Mesothelial cell of epicardium (in vitro differentiated cells): ENCODE data around the gene PPP1R14B. TPM values are rescaled to one million over a fixed set of nuclear protein-coding genes. Genes with fewer than 3 reads are reported as not detected.

Source experiments
- DNase-seq, 2 experiments: peaks; one replicate each; pipeline ENCODE4 v3.0.0; 2021; ENCODE audit warnings: low spot score in 2 of 2; ENCODE audit not compliant: unreplicated experiment in 2 of 2
- H3K27ac Mint-ChIP-seq: 2 replicates; pipeline ENCODE4 v1.8.0; 2021; ENCODE audit warnings: mixed read lengths
- H3K27me3 Mint-ChIP-seq: 2 replicates; pipeline ENCODE4 v1.8.0; 2021; ENCODE audit warnings: low read depth, mixed read lengths
- H3K36me3 Mint-ChIP-seq: 2 replicates; pipeline ENCODE4 v1.8.0; 2021; ENCODE audit warnings: mixed read lengths
- H3K4me1 Mint-ChIP-seq: 2 replicates; pipeline ENCODE4 v1.8.0; 2021; ENCODE audit warnings: mixed read lengths
- H3K4me3 Mint-ChIP-seq: 2 replicates; pipeline ENCODE4 v1.8.0; 2021; ENCODE audit warnings: mild to moderate bottlenecking, moderate library complexity, mixed read lengths
- H3K9me3 Mint-ChIP-seq: 2 replicates; pipeline ENCODE4 v1.8.0; 2021; ENCODE audit warnings: mixed read lengths
- total RNA-seq: library from RNA; stranded (reverse); gene quantifications from 3 replicates; pipeline ENCODE4 v1.2.1, GENCODE V29; 2021
- TF ChIP-seq, protein P1 (sequence below): fragments of 200-600 bp; sonication (generic); IDR thresholded peaks from one replicate; pipeline ENCODE4 v1.5.0; 2021; ENCODE audit warnings: antibody characterized with exemption; ENCODE audit not compliant: unreplicated experiment

PPP1R14B gene
- total RNA-seq, 1 donor from 2014 or later, result 131 TPM

DNA sequence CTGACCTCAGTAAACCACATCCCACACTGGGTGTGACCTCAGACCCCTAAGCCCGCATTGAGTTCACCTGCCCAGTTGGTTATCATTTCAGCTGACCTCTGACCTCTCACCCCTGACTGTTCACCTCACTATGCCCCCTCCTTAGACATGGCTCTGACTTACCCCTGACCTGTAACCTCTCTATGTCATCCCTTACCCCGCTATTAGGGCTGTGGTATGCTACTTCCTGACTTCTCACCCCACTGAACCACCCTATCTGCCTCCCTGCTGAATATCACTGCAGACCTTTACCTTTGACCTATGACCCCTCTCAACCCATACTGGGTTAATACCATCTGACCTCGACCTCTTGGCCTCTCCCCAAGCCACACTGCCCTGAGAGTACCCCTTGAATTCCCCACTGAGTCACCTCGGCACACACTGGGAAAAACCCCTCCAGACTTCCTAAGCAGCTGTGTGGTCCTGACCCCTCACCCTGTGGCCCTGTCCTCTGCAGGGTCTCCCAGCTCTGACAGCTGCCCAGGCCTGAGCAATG is 12.9 kb upstream of the PPP1R14B start:
- no peak overlapping the region for H3K27ac Mint-ChIP-seq
- DNase-seq, result no peak
- H3K9me3 Mint-ChIP-seq, result no peaks in the 10 kb centered on the region
- no peak overlapping the region for H3K4me3 Mint-ChIP-seq
- peaks cover 27% of the 10 kb centered on the region for H3K36me3 Mint-ChIP-seq
- TF ChIP-seq, protein P1, sequence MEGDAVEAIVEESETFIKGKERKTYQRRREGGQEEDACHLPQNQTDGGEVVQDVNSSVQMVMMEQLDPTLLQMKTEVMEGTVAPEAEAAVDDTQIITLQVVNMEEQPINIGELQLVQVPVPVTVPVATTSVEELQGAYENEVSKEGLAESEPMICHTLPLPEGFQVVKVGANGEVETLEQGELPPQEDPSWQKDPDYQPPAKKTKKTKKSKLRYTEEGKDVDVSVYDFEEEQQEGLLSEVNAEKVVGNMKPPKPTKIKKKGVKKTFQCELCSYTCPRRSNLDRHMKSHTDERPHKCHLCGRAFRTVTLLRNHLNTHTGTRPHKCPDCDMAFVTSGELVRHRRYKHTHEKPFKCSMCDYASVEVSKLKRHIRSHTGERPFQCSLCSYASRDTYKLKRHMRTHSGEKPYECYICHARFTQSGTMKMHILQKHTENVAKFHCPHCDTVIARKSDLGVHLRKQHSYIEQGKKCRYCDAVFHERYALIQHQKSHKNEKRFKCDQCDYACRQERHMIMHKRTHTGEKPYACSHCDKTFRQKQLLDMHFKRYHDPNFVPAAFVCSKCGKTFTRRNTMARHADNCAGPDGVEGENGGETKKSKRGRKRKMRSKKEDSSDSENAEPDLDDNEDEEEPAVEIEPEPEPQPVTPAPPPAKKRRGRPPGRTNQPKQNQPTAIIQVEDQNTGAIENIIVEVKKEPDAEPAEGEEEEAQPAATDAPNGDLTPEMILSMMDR, result no peak
- H3K4me1 Mint-ChIP-seq, result peaks cover 7% of the 10 kb centered on the region
- H3K27me3 Mint-ChIP-seq, result no peaks in the 10 kb centered on the region

DNA sequence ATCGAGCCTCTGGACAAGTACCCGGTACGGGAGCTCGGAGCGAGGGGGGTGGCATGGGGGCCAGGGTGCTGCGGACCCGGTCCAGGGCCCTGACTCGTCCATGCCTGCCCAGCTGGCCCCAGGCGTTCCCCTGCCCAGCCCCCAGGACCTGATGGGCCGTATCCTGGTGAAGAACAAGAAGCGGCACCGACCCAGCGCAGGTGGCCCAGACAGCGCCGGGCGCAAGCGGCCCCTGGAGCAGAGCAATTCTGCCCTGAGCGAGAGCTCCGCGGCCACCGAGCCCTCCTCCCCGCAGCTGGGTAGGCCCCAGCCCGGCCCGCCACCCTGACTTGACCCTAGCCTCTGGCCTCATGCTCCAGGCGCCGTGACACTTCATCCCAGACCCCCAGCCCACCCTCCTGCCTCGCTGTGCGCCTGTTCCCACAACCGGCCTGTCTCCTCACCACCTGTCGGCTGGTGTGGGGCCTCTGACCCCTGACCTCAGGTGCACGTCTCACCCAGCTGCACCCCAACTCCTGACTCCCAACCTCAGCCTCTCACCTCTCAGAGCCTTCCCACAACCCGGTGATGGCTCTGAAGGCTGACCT is 12.3 kb upstream of the PPP1R14B start:
- peaks cover 27% of the 10 kb centered on the region for H3K36me3 Mint-ChIP-seq
- DNase-seq, result no peak
- no peak overlapping the region for H3K4me3 Mint-ChIP-seq
- peaks cover 2% of the 10 kb centered on the region for H3K4me1 Mint-ChIP-seq
- H3K27me3 Mint-ChIP-seq, result no peaks in the 10 kb centered on the region
- H3K27ac Mint-ChIP-seq, result no peak overlapping the region
- TF ChIP-seq, protein P1, result no peak
- no peaks in the 10 kb centered on the region for H3K9me3 Mint-ChIP-seq

GRCh38 chr11:64258356-64258755 is 11.6 kb upstream of the PPP1R14B start:
- Mint-ChIP-seq H3K27me3 (no peaks in the 10 kb centered on the region), H3K27ac (no peak overlapping the region), H3K4me3 (no peak overlapping the region), H3K9me3 (no peaks in the 10 kb centered on the region), H3K36me3 (peaks cover 24% of the 10 kb centered on the region), H3K4me1 (peaks cover 2% of the 10 kb centered on the region)
- DNase-seq, result no peak
- TF ChIP-seq, protein P1, result no peak

GRCh38 chr11:64256300-64256699 is 9.6 kb upstream of the PPP1R14B start:
- no peak overlapping the region for H3K4me3 Mint-ChIP-seq
- TF ChIP-seq, protein P1, result no peak
- DNase-seq, result no peak
- no peaks in the 10 kb centered on the region for H3K27me3 Mint-ChIP-seq
- H3K36me3 Mint-ChIP-seq, result peaks cover 17% of the 10 kb centered on the region
- no peaks in the 10 kb centered on the region for H3K9me3 Mint-ChIP-seq
- H3K4me1 Mint-ChIP-seq, result peaks cover 7% of the 10 kb centered on the region
- no peak overlapping the region for H3K27ac Mint-ChIP-seq

GRCh38 chr11:64255135-64256128 is 8.7 kb upstream of the PPP1R14B start:
- TF ChIP-seq, protein P1, result no peak
- Mint-ChIP-seq H3K9me3 (no peaks in the 10 kb centered on the region), H3K4me3 (no peak overlapping the region), H3K27ac (no peak overlapping the region), H3K36me3 (peaks cover 17% of the 10 kb centered on the region), H3K27me3 (no peaks in the 10 kb centered on the region), H3K4me1 (peaks cover 10% of the 10 kb centered on the region)
- no peak for DNase-seq
